Epidermal melanocyte (primary cell): Measurements from ENCODE around the gene TUBA8.
"Not testable (repeated sequence)": the region's sequence is repeated elsewhere in the genome, so short reads cannot be mapped to it uniquely, and the experiment has no call there.

Experiments
- DNase-seq: peaks from one replicate; pipeline ENCODE4 v3.0.0; 2011; ENCODE audit warnings: low spot score; ENCODE audit not compliant: insufficient read length

TUBA8 gene

GRCh38 chr22:18110194-18110953, at the start of gene TUBA8:
Gene TUBA8 (plus strand): TSS chr22:18110809. CDS start chr22:18110866, 57 bp downstream.
- no peak for DNase-seq

- no peak for DNase-seq
These were observed 48.2 kb upstream of the TUBA8 start for GRCh38 chr22:18062421-18062820.

GRCh38 chr22:18063306-18063705, 47.3 kb upstream of the TUBA8 start:
- peak; percentile 78 for DNase-seq

GRCh38 chr22:18063715-18064114, 46.9 kb upstream of the TUBA8 start:
- DNase-seq: not testable (repeated sequence)

- DNase-seq: no peak
These were observed 46.0 kb upstream of the TUBA8 start for GRCh38 chr22:18064636-18065035.

- no peak for DNase-seq
These were observed 45.4 kb upstream of the TUBA8 start for GRCh38 chr22:18065256-18065655.

- no peak for DNase-seq
These were observed 44.3 kb upstream of the TUBA8 start for GRCh38 chr22:18066181-18066859.

GRCh38 chr22:18067121-18067520, 43.5 kb upstream of the TUBA8 start:
- no peak for DNase-seq

GRCh38 chr22:18067548-18068341, 42.9 kb upstream of the TUBA8 start:
- no peak for DNase-seq

- no peak for DNase-seq
These were observed 42.1 kb upstream of the TUBA8 start for GRCh38 chr22:18068381-18068988.

- no peak for DNase-seq
These were observed 41.6 kb upstream of the TUBA8 start for GRCh38 chr22:18069041-18069440.

- no peak for DNase-seq
These were observed 40.6 kb upstream of the TUBA8 start for GRCh38 chr22:18070041-18070440.

- no peak for DNase-seq
These were observed 39.9 kb upstream of the TUBA8 start for GRCh38 chr22:18070556-18071306.

- DNase-seq: not testable (repeated sequence)
These were observed 39.2 kb upstream of the TUBA8 start for GRCh38 chr22:18071307-18071967.

GRCh38 chr22:18071968-18072310, 38.7 kb upstream of the TUBA8 start:
- no peak for DNase-seq

GRCh38 chr22:18073467-18073866, 37.1 kb upstream of the TUBA8 start:
- DNase-seq: no peak

- DNase-seq: not testable (repeated sequence)
These were observed 36.7 kb upstream of the TUBA8 start for GRCh38 chr22:18073927-18074326.

- no peak for DNase-seq
These were observed 35.4 kb upstream of the TUBA8 start for GRCh38 chr22:18075101-18075719.

GRCh38 chr22:18075720-18076497, 34.7 kb upstream of the TUBA8 start:
- peak; percentile 69 for DNase-seq
